C4-2B (cell line): ENCODE results near the gene BRI3.

Source experiments
- CTCF ChIP-seq: fragments of 450-650 bp; conservative IDR thresholded peaks from 2 replicates; pipeline ENCODE4 v1.5.1; 2017; ENCODE audit warnings: mild to moderate bottlenecking
- ZFX ChIP-seq: fragments of 450-650 bp; IDR thresholded peaks from 2 replicates; pipeline ENCODE4 v1.6.1; 2017

GRCh38 chr7:98232799-98233198, 48.7 kb upstream of the BRI3 start:
- TF ChIP-seq CTCF (no peak), ZFX (no peak)
